ENCODE results near the gene ZNRF1.

ZNRF1 gene

DNA sequence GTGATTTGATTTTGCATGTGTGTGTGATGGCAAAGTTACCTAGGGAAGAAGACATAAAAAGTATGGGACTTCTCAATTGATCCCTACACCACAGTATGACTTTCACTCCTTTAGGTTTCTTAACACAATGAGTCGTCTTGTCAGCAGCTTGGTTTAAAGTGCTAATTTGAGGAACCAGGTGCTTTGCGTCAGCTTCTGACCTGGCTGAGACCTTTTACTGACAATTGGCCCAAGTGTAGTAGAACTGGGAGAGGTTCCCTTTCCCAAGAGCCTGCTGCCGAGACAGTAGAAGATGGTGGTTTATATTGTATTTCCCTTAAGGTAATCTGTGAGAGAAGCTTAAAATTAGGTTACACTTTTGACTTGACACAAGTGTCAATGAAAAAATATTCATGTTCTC is 62.8 kb downstream of the ZNRF1 start:
- no peak for DNase-seq (ENCODE audit: low read depth)

DNA sequence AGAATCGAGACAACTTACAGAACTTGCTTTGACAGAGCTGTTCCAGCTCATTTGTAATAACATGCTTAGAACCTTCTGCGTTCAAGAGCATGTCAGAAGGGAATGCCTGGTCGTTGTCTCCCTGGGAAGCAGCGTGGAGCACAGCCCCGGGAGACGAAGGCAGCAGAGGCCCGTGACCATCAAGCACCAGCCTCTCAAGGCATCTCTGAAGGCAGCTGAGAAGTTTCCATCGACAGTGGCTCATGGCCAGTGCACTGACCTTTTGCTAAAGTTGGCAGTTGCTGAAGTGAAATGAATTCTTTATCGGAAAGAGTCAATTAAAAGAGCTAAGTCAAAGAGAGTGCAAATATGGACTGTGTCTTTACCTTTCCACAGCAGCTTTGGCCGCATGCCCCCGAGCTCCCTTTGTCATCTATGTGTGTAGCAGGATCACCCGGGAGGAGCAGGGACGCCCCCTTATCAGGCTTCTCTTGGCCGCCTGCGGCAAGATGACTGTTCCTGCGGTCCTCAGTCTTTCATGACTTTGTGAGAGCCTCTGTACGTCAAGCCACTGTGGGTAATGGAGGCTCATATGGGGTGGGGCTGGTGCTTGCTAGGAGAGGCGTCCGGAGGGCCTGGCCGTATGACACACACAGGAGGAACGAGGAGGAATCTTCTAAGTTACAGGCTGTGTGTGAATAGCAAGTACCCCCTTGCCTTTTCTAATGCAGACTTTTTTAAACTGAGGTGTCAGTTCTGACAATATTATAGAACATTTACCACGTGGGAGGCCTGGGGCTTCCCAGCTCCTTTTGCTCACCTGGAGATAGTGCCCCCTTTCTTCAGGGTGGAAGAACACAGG is 63.5 kb downstream of the ZNRF1 start:
- no peak for DNase-seq (ENCODE audit: low read depth)

DNA sequence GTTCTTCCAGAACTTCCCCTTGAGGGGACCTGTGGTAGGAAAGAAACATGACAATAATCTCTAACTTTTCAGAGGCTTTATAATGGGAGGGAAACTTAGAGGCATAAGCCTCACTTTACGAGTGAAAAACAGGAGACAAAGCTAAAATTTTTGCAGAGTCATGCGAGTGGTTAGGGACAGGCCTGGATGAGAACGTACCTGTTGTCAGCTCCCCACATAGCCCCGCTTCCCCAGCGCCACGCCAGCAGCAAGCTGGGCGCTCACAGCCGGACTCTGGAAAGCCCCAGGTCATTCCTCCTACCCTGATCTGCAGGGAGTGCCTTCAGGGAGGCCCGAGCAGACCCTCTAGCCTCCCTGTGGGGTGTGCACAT is 64.1 kb downstream of the ZNRF1 start:
- no peak for DNase-seq (ENCODE audit: low read depth)

DNA sequence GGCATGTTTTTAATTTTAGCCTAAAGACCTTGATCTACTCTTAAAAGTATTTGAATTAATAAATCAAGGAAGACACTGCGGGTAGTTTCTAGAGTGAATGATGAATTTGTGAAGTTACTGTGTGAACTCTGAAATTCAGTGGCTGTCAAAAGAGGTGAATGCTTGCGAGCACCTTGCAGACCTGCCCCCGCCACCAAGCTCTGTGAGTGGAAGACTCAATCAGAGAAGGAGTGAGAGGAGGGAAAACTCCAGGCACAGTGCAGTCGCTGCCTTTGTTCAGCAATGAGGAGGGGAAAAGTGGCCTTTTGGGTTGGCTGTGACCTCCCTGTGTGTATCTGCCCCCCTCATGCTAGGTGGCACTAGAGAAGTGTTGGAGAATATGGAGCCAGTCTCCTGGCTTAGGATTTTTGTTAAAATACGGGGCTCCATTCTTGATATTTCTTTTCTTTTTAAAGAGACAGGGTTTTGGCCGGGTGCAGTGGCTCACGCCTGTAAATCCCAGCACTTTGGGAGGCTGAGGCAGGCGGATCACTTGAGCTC is 64.8 kb downstream of the ZNRF1 start:
- no peak for DNase-seq (ENCODE audit: low read depth)

DNA sequence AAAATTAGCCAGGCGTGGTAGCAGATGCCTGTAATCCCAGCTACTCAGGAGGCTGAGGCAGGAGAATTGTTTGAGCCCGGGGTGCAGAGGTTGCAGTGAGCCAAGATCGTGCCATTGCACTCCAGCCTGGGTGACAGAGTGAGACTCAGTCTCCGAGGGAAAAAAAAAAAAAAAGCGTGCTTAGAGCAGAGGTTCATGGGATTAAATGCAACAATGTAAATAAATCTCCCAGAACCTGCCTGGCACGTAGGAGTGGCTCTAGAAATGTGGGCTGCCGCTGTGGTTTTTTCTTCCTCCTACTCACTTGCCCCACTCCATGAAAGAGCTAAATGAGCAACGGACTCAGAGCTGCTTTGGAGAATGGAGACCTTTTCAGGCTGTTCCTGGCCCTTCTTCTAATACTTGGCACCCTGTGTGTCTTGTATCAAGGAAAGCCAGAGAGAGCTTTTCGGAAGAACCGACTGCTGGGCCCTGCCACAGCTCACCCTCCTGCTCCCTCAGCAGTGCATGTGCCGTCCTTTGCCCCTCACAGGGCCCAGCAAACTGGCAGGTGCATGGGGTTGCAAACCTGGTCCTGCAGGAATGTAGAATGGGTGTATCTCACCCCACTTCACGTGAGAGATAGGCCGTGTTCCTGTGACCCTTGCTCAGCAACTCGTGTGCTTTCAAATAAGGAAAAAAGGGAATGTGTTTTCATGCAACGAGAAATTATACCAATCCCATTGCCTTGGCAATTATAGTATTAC is 65.8 kb downstream of the ZNRF1 start:
- no peak for DNase-seq (ENCODE audit: low read depth)

DNA sequence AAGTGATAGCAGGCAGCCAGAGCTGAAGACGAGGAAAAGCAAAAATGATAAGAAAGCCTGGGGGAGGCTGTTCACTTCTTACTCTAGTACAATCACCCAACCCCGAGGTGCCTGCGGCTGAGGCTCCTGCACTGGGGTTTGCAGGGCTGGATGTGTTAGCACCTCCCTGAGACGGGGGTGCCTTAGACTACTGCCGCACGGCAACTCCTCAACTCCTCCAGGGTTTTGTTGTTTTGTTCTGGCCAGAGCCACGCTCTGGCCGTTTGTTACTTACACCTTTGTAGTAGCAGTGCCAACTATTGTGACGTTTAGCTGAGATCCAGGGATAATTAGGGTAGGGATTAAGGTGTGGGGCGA is 66.3 kb downstream of the ZNRF1 start:
- DNase-seq (ENCODE audit: low read depth), result no peak

DNA sequence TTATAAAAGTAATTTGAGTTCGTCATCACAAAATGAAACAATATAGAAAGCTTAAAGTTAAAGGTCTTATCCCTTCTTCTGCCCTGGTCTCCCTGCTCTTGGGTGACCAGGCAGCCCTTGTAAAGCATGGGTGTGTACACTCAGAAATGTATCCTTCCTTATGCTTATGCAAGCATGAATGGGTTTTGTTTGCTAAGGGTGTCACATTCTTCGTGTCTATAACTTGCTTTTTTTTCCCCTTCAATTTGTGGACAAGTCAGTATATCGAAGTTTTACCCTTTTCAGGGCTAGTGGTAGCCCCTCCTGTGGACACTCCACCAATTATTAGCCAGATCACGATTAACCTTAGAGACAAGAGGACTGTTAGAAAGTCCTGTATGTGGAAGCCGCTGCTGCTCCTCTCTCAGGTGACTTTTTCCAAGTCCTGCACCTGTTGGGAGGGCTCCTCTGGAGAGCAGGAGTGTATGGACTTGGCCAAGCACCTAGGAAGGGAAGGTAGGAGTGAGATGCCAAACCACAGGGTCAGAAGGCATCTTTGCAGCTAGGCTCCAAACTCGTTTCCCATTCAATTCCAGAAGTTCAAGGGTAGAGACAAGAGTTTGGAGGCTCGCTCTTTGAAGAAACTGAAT is 66.8 kb downstream of the ZNRF1 start:
- DNase-seq (ENCODE audit: low read depth), result no peak

DNA sequence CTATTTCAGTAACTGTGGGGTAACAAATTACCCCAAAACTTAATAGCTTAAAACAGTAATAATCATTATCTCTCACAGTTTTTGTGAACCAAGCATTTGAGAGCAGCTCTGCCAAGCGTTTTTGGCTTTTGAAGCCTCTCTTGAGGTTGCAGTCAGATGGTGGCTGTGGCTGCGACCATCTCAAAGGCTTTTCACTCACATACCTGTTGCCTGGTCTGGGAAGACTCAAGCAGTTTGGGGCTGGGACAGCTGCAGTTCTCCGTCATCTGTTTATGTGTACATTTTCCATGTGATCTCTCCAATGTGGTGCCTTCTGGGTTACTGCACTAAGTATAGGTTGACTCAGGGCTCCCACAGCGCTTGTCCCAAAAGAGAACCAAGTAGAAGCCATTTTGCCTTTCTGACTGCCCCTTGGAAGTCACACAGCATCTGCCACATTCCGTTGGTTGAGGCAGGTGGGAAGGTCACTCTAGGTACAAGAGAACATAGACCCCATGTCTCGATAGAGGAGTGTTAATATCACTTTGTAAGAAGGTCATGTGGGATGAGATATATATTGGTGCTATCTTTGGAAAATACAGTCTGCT is 68.1 kb downstream of the ZNRF1 start:
- DNase-seq (ENCODE audit: low read depth), result no peak

DNA sequence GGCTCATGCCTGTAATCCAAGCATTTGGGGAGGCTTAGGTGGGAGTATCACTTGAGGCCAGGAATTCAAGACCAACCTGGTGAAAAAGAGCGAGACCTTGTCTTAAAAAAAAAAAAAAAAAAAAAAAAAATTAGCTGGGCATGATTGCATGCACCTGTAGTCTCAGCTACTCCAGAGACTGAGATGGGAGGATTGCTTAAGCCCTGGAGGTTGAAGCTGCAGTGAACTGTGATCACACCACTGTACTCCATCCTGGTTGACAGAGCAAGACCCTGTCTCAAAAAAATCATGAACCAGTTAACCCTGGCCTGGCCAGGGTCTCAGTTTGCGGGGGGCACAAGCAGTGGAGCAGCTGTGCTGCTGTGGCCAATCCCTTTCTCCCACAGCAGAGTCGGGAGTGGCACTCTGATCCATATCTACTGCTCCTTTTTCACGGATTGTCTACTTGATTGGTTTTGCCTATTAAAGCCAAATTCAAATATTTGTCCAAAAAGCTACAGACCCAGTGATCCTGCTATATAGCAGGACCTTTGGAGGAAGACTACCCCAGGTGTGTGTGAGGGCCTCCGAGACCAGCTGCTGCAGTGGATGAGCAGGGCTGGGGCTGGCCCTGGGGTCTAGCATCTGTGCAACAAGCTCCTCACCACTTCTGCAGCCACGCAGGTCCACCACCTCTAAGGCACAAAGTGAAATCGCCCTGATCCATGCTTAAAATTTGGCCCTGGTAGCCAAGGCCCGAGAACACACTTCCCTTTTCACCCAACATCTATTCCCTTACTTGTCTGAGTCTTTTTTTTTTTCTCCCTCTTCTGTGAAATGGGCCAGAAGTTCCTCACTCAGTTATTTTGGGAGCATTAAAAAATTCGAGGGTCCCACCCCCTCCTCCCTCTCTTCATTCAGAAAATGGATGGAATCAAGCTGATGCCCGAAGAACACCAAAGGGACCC is 69.5 kb downstream of the ZNRF1 start:
- DNase-seq (ENCODE audit: low read depth), result no peak

DNA sequence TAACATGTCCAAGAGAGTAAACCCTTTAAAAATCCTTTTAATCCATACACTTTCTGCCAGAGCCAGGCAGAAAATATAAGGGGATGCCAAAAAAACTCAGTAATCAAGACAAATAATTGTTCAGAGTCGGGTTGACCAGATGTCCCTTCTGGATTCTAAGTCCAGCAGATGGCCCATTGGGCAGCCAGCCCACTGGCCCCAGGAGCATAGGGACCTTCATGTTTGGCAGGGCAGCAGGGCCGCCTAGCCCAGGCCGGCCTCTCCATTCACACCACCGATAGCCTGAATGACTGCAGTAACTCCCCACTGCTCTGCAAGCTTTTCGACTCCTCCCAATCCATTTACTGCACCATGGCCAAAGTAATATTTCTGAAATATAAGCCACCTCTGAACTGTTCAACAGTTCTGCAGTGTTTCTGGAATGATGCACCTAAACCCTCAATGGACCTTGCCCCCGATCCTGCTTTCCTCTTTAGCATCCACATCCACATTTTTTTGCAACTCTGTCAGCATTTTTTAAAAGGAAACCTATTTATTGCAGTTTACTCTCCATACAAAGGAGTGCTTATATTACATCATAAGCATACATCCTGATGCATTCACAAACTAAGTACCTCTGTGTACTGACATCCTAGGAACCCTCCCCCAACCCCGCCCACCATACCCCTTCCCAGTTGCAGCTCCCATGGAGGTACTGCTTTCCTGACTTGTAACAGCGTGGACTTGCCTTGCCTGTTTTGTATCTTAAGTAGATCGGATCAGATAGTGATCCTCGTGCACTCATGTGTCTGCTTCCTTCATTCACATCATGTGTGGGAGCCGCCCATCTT is 71.4 kb downstream of the ZNRF1 start:
- DNase-seq (ENCODE audit: low read depth), result no peak

DNA sequence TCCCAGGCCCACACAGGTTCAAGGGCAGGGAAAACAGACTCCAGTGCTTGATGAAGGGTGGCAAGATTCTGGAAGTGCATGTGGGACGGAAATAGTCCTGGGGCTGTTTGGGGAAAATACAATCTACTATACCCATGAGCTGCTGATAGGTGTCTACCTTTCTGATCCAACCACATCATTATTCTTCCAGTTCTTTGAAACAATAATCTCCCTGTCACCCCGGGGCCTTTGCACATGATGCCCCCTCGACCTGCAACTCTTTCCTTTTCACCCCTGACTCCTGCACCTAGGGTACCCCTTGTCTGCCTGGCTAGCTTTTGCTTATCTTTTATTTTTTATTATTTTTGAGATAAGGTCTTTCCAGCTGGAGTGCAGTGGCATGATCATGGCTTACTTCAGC is 72.8 kb downstream of the ZNRF1 start:
- no peak for DNase-seq (ENCODE audit: low read depth)

DNA sequence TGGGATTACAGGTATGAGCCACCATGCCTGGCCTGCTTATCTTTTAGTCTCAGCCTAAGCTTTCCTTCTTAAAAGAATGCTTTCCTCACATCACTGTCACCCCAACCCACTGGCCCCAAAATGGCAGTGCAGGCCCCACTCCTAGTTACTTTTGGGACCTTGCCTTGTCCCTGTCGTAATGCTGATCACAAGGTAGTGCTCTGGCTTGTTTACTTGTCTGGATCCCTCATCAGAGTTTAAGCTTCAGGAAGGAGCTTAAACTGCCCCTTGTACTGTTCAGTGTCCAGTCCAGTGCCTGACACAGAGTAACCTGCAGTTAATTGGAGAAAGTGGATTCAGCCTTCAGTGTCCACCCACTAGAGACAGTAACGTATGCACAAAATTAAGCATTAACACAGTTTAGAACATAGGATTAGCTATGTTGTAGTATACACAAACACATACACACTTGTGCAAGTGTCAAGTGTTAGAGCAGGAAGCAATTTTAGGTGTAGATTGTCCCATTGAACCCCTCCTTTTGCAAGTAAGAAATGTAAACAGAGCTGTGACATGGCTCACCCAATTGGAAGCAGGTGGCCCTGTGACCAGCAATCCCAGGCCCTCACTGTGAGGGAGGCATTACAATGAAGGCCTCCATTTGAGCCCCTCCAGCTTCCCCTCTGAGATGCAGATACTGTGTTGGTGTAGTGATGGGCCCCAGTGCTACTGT is 73.6 kb downstream of the ZNRF1 start:
- no peak for DNase-seq (ENCODE audit: low read depth)

DNA sequence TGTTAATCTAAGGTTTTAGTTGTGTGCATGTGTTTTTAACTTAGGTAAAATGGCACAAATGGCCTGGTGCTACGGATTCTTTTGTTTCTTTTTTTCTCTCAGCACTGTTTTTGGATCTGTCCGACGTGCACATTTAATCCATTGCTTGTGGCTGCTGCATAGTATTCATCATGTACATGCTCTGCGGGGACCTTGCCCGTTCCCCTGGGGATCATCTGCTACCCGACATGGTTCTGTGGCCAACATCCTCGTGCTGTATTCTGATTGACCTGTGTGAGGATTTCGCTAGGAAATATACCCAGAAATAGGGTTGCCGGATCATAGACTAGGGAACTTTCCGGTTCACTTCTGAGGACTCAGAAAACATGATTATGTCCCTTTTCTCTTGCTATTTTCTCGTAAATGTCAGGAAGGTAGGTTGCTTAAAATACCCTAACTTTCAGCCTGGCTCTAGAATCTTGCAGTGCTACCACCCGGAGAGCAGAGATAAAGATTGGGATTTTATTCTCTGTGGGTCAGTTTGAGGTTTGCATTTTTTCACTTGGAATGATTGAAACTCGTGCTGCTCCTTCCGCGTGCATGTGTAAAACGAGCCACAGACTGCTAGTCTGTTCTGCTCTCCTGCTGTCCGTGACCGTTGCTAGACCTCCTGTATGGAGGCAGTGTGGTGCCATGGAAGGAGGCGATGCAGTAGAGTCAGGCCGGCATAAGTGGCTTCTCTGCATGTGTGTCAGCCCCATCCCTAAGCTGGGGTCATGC is 74.9 kb downstream of the ZNRF1 start:
- no peak for DNase-seq (ENCODE audit: low read depth)

DNA sequence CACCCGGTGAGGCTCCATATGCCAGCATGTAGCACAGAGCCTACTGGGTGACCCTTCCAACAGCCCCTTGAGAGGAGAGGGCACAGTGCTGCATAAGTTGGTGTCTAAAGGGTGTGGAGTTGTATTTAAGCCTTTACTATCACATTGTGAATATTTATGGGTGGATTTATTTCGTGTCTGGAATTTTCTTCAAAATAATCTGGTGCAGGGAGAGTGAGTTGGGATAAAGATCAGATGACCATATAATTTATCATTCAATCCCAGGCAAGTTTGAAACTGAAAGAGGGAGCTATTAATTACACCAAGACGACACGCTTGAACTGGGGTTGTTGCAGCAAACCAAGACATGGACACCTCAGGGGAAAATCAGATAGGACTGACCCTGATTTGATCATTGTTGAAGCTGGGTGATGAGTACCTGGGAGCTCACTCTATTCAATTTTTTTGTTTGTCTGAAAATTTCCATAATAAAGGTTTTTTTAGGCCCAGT is 75.5 kb downstream of the ZNRF1 start:
- DNase-seq (ENCODE audit: low read depth), result no peak

DNA sequence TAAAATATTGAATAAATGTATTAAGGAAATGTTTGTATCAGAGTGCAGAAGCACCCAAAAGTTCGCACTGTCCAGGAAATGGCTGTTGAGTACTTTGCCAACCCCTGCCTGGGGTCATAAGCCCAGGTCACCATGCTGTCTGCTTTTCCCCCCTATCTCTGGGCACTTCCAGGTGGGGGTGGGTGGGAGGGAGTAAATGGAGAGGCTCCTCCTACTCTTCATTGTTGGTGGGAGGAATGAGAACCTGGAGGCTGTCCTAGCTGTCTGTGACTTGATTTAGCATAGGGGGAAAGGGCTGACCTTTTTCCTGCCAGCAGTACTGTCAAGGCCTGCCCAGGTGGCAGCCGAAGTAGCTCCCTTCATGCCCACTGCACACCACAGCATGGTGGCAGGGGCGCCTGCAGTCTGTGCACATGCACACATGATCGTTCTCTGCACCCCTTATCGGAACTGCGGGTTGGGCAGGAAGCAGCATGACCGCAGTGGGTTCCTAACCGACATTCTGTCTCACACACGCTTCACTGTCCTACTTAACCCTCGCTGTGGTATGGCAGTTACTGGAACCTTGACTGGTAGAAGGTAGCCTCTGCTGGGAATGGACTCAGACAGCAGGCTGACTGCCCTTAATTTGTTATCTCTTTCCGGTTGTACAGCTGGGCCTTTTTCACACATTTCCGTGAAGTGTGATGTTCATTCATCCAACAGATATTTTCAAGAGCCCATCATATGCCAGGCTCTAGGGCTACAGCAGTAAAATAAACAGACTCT is 76.3 kb downstream of the ZNRF1 start:
- peak; percentile 51 for DNase-seq (ENCODE audit: low read depth)

DNA sequence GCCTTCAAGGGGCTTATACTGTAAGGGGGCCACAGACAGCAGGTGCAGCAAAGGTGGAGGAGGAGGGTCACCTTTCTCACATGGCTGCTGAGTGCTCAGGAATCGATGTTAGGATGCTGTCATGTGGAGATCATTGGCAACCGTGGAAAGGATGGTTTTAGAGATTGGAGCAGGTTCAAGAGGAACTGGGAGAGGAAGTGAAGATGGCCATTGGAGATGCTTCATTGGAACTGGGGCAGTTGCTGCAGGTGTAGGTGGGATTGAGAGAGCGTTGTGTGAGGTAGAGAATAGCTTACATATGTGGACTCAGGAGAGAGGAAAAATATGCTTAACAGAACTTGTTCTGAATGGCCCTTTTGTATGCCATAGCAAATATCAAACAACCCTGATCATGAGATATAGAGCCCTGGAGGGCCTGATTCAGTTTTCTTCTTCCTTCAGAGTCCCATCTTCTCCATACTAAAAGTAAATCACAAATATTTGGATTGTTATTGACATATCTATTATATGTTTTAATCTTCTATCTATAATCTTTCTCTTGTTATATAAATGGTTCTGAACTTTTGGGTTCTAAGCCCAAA is 77.0 kb downstream of the ZNRF1 start:
- DNase-seq (ENCODE audit: low read depth), result no peak

DNA sequence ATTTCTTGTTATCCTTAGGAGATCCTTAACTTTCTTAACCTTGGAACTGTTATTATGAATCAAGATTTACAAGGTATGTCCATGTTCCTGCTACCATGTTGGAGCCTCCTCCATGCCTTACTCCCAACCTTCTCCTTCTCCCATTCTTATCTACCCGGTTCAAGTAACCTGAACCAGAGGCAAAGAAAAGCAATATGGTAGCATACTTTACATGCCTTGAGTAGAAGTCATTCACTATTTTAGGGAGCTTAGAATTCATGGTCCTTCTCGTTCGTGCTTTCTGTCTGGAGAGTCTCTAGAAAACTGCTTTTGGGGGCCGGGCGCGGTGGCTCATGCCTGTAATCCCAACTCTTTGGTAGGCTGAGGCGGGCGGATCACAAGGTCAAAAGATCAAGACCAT is 80.1 kb downstream of the ZNRF1 start:
- DNase-seq (ENCODE audit: low read depth), result no peak

Measured in stimulated activated CD8-positive, alpha-beta memory T cell treated with anti-CD3 and anti-CD28 coated beads, Interleukin-15, amount 100 ng/mL, for 1 hour (primary cell).